ENCODE data around the gene JAKMIP2. TPM values are rescaled to one million over a fixed set of nuclear protein-coding genes. Genes with fewer than 3 reads are reported as not detected.

The JAKMIP2 gene
- total RNA-seq, 1 donor from 2014 or later: 0.40 TPM

DNA sequence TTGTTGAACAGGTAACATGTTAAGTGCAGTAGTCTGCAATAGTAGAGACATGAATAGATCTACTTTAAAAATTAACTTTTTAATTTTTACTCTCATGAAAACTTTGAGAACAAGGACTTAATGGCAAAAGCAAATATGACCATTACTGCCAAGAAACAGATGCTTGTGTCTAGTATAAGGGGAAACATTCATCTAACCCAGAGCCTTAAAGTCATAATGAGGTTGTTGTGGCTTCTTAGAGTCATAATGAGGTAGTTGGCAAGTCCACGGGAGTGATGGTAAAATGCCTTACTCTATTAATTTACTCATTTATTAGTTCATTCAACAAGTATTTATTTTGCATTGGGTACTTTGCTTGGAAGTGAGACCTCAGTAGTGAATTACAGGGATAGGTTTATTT is 71.5 kb downstream of the JAKMIP2 start:
- DNase-seq (ENCODE audit: low spot score): no peak
- no peak for ATAC-seq

DNA sequence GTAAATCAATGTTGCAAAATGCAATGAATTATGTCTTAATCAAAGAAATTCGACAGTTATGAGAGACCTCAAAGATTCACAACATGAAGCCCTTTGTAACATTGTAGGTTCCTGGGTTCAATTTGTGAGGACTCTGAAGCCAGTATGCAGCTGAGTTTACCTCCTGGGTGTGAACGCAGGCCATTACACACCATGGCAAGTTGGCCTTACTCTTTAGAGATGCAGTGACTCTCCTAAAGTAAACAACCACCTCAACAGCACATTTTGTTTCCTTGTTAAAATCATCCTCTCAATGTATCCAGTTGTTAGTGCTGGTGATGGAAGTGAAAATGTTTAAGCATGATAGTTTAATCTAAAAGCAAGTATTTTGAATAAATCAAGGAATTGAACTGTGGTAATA is 73.8 kb downstream of the JAKMIP2 start:
- ATAC-seq: no peak
- no peak for DNase-seq (ENCODE audit: low spot score)

DNA sequence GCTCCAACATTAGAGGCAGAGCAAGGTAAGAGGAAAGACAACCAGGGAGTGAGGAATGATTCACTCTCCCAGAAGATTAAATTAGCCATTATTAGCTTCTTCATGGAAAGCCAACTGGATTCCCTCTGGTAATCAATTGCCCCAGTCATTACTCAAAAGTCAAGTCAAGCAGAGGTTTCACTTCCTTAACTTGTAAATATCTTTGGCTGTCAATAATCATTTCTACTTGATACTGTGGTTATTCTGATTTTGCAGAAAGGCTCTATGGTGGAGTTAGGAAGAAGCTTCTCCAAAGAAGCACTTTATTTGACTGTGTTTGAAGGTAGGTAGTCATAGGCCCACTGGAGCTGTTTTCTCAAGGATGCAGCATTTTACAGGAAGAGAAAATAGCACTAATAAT is 78.0 kb downstream of the JAKMIP2 start:
- ATAC-seq (no peak), DNase-seq (ENCODE audit: low spot score) (no peak)

DNA sequence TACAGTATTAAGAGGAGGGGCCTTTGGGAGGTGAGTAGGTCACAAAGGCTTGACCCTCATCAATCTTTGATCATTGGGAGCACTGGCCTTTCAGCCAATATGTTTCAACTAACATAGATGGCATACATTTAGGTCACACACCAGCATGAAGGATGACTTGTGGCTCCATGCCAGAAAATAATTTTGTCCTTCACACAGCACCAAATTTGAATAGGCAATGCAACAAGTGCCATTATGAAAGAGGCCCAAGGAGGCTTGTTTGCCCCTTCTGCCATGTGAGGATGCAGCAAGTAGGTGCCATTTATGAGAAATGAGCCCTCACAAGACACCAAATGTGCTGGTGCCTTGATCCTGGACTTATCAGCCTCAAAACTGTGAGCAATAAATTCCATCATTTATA is 81.1 kb downstream of the JAKMIP2 start:
- DNase-seq (ENCODE audit: low spot score): no peak
- no peak for ATAC-seq

DNA sequence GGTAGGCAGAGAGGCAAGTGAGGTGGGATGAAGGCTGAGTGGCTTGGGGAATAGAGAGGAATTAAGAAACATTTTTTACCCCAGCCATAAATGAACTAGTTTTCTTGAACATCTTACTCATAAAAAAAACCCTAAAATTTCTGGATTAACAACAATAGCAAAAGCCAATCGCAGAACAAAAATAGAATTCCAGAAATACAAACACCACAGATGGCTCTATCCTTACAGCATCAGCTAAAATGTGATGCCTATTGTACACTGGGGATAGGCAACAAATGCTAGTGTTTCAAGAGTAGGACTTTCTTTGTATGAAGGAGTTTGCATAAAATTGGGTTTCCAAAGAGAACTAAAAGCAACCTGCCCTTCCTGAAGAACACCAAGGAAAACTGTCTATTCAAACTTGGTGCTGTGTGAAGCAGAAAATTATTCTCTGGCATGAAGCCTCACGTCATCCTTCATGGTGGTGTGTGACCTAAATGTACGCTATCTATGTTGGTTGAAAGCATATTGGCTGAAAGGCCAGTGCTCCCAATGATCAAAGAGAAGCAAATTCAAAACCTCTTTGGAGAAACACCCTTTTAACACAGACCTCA is 82.9 kb downstream of the JAKMIP2 start:
- no peak for DNase-seq (ENCODE audit: low spot score)
- no peak for ATAC-seq

DNA sequence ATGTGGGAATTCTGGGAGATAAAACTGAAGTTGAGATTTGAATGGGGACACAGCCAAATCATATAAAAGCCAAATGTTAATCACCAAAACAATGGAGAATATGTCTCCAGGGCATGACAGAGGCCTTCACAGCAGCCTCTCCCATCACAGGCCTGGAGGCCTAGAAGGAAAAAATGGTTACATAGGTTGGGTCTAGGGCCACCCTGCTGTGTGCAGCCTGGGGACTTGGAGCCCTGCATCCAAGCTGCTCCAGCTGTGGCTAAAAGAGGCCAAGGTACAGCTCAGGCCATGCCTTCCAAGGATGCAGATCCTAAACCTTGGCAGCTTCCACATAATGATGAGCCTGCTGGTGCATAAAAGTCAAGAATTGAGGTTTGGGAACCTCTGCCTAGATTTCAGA is 85.1 kb downstream of the JAKMIP2 start:
- ATAC-seq (no peak), DNase-seq (ENCODE audit: low spot score) (no peak)

DNA sequence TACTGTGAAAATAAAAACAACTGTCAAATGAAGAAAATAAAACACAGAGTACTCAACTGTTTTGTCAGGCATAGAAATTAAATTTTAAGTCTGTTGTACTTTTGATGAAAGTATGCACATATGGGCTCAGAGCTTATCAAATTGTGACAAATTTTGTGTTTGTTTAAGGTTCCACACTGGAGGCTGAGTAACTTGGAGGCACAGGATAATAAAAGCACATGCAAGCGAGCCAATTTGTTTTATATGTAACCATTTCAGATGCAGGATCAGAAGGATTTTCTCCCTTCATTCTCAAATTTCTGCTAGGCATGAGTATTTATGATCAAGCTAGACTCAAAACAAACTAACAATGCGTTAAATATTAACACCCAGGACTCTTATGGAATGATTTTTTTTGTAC is 87.8 kb downstream of the JAKMIP2 start:
- DNase-seq (ENCODE audit: low spot score) (no peak), ATAC-seq (no peak)

DNA sequence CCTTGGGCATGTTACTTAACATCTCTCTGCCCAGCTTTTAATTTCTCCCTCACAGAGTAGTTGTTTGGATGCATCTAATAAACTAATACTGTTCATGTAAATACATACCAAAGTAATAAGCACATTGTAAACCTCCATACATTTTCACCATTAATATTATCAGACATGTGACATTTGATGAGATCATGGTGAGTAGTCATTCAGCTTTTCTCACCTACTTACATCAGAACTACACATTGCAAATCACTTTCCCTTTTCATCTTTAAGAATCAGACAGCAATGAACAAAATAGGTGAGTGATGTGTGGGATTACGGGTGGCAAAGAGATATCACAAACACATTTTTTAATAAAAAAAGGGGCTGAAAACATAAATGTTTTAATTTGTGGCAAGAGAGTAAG is 89.3 kb downstream of the JAKMIP2 start:
- no peak for DNase-seq (ENCODE audit: low spot score)
- no peak for ATAC-seq

DNA sequence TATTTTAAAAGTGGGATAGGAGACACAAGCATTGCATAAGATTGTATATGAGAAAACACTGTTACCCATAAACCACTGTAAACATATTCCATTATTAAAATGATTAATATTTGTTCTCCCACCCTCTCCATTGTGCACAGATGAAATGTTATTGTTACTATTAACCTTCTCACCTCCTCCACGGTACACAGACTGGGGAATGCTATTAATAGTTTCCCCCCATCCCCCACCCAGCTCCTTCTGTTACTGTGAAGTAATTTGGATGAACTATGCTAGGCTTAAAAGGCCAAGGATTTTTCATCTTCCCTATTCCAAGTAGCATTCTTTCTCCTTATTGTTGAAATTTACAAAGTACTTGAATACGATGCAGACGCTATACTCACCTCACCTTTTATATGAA is 91.4 kb downstream of the JAKMIP2 start:
- DNase-seq (ENCODE audit: low spot score): no peak
- no peak for ATAC-seq

DNA sequence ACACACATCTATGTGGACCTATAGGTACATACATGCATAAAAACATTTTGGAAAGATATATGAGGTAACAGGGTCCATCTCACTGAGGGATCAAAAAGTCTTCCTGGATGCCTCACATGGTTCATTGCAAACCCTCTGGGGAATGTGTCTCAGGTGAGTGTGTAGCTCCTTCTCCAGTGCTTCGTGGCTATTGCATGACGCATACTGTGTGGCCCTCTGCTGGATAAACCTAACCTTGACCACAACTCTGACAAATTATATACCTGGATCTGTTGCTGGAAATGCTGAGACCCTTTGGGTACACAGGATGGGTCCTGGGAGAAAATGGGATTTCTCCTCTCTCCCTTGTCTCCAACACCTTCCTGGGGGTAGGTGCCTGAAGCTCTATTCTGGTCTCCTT is 91.9 kb downstream of the JAKMIP2 start:
- DNase-seq (ENCODE audit: low spot score): no peak
- peak; percentile 81 for ATAC-seq

DNA sequence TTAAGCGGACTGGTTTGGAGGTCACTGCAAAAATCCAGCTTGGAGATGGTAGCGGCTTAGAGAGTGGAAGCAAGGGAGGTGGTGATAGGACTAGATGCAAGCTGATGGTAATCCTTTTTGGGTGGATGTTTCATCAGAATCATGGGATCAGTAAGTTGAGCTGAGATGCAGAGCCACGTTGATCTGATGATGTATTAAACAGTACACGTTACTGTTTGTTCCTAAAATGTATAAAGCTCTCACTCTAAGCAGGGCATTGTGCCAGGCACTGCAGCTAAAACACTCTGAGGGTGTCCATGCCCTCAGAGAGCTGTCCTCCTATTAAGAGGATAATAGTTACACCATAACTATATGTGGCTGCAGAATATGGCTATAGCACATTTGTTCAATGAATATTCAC is 93.1 kb downstream of the JAKMIP2 start:
- no peak for DNase-seq (ENCODE audit: low spot score)
- ATAC-seq: no peak

DNA sequence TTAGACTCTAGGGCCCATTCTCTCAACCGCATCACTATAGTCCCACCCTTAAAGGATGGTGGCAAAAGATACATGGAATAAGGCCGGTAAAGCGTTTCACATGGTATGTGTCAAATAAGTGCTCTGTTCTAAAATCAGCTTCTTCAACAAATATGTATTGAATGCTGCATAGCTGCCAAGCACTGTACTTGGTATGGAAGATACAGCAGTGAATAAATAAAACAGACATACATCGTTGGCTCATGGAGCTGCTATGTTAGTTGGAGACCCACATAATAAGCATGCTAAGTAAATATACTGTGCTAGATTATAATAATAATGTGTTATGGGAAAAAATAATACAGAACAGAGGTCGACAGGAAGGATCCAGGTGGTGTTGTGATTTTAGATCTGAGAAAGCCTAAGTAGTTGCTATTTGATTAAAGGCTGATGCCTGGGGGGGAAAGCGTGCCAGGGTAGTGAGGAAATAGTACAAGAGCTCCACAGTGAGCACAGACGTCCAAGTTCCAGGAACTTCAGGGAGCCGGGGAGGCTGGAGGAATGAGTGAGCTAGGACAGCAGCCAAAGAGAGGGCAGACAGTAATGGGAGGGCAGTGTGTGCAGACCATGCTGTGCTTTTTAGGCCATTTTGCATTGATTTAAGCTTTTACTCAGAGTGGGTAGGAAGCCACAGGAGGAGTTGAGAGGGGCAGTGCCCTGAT is 93.7 kb downstream of the JAKMIP2 start:
- DNase-seq (ENCODE audit: low spot score) (no peak), ATAC-seq (peak; percentile 21)

DNA sequence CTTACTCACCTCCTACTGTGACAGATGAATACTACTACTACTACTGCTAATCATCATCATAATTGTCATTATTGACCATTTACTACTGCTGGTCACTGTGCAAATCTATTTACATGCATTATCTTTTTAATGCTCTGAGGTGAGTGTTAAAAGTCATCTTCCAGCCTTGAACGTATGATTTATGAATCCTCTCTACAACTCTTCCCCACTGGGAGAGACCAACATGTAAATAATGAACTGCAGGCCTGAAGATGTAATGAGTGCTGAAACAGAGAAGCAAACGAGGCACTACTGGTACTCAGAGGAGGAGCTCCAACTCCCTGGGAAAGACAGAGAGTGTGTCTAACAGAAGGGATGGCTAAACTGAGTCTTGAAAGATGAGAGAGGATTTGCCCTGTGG is 95.4 kb downstream of the JAKMIP2 start:
- DNase-seq (ENCODE audit: low spot score) (no peak), ATAC-seq (no peak)

DNA sequence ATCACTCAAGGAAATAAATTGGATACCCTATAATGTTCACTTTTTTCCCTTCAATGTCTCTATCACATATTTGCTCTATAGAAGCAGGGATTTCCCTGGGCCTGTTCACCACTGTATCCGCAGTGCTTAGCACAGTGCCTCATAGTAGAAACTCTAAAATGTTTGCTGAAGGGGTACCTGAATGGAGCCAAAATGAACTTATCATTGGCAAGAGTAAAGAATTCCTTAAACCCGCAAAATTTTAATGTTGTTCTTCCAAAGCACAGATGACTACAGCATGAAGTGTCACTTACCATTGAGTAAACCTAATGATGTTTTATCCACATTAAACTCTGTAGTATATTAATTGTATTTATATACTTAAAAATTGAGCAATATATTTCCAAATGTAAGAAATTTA is 96.1 kb downstream of the JAKMIP2 start:
- DNase-seq (ENCODE audit: low spot score) (no peak), ATAC-seq (no peak)

DNA sequence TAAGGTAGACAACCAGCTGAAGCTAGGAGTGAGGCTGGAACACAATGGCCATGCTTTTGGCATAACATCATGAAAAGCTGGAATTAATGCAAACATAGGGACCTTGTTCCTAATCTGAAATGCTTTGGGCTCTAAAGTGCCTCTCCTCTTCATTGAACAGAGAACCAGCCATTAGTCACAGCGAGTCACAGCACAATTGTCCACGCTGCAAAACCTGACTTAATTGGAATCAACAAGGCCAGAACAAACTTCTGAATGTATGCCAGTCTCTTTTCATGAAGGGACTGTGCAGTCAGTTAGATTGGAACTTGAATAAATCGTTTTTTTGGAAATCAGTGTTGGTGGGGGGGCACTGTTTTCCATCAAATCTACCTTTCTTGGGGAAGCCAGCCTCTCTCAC is 96.5 kb downstream of the JAKMIP2 start:
- DNase-seq (ENCODE audit: low spot score) (no peak), ATAC-seq (no peak)

DNA sequence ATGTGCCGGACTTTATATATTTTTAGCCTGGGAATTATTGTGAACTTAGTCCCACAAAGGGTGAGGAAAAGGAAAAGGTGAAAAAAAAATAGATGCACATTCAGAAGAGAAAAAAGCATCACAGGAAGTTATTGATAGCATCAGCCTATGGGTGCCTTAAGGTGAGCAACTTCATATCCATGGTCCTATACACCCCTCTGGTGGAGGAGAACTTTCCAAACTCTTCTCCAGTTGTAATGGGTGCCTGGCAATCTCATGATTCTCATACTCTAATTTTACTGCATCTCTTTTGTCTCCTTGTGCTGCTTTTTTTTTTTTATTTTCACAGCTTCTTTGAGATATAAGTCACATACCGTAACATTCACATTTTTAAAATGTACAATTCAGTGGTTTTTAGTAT is 107.4 kb downstream of the JAKMIP2 start:
- ATAC-seq (peak; percentile 62), DNase-seq (ENCODE audit: low spot score) (no peak)

DNA sequence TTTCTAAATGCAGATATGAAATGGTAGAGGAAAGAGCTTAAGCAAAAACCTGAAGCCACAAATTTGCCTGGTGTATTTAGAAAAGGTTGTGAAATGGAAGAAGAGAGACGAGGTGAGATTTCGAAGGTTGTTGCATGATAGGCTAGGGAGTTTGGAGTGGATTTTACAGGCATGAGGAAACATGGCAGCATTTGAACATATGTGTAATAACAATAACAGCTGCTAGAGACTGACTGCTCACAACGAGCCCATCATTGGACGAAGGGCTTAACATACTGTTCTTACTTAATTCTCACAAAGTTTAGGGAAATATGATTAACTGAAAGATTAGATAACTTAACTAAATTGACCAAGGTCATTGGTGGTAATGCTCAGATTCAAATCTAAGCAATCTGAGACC is 108.1 kb downstream of the JAKMIP2 start:
- DNase-seq (ENCODE audit: low spot score) (no peak), ATAC-seq (no peak)

DNA sequence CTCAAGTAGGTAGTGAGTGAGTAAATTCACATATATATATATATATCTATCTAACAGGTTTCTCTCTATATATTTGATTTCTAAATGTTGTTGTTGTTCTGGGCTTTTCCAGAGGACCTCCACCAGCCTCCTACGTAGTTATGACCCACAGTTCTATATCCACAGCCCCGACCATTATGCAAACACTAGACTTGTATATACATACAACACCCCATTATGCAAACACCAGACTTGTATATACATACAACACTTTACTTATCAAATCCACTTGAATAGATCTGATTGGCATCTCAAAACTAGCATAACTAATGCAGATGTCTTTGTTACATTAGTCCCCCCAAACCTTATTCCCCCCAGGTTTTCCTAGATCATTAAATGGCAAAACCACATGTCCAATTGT is 108.7 kb downstream of the JAKMIP2 start:
- DNase-seq (ENCODE audit: low spot score): no peak
- ATAC-seq: no peak

DNA sequence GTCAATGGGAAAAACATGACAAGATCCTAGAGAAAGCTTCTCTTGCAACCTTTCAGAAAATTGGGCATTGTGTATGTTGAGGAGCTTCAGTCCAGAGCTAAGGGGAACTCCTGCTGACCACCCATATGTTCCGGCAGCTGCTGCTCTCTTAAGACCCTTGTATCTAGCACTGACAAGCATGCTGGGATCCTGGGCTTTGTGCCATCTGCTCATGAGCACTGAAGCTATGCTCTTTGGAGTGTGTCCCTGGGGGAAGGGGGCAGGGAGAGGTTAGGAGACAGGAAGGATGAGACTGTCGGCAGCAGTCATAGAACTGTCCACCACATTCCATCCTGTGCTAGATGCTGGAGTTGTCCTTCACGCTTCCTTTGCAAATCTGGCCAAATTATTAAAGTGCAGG is 109.3 kb downstream of the JAKMIP2 start:
- DNase-seq (ENCODE audit: low spot score) (no peak), ATAC-seq (no peak)

DNA sequence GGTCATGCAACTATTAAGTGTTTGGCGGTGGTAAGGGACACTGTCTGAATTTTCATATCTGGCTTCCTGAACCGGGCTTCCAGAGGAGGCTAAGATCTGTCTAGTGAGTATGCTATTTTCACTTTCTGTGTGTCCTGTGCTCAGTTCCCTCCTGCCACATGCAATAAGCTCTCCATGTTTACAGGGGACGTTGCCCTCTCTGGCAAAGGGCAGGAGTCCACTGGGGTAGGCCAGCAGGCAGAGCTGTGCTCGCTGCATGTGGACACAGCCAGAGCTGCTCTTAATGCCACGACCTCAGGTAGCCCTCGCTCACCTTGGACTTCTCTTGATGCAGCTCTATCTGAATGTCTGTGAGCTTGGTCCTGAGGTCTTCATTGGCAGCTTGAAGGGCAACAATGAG is 111.2 kb downstream of the JAKMIP2 start:
- DNase-seq (ENCODE audit: low spot score): peak; percentile 96
- peak; percentile 90 for ATAC-seq

DNA sequence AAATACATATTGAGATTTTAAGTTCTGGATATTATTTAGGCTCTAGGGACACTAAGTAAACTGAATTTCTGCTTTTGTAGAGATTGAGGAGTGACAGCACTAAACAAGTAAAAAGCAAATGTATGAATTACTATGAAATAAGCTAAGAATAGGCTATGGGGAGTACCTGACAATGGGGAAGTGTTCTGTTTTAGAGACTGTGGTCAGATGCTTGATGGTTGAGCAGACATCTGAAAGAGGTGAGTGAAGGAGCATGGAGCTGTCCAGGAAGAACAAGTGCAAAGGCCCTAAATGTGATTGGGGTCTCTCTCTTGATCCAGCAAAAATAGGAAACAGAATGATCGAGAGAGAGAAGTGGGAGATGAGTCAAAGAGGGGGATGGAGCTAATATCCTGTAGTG is 111.7 kb downstream of the JAKMIP2 start:
- no peak for DNase-seq (ENCODE audit: low spot score)
- ATAC-seq: no peak

DNA sequence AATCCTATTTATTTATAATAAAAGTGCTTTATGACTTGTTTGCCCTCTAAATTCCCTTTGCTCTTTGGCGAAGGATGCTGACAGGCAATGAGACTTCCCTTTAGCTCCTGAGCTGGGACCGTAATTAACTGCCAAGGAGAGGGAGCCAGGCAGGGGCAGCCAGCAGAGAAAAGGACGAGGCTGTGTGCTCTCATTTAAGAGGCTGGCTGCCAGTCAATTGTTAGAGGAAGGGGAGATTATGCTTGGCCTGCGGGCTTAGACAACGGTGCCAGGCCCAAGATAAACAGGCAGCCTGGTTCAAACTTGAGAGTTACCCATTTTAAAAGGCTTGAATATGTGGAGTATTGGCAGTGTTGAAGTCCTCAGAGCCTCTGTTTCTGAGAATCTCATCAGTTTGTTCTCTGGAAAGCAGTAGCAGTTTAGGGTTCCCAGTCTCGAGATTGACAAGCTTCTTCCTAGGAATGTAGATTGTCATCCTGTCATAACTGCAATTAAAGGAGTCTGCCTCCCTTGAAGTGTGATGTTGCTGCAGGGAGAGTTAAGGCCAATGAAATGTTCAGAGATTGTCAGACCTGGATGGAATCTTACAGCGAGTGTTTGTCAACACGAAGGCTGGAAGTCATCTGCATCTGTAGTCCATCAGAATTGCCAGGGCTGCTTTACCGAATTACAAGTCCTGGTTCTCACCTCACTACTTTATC is 113.2 kb downstream of the JAKMIP2 start:
- DNase-seq (ENCODE audit: low spot score) (no peak), ATAC-seq (no peak)

DNA sequence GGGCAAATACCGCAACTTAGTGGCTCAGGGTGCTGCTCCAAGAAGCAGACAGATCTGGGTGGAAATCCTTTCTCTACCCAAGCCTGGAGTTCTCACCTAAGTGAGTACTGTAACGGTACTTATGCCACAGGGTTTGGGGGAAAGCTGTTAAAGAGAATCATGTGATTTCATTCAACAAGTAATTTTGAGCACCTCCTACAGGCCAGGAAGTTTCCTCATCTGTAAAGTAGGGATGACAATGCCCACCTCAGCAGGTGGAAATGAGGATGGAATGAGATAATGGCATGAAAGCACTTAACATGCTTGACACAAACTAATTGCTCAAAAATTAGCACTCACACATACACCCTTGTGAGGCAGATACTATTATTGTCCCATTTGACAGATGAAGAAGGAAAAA is 114.1 kb downstream of the JAKMIP2 start:
- DNase-seq (ENCODE audit: low spot score) (no peak), ATAC-seq (no peak)
